Measurements from ENCODE around the gene PARD3. TPM values are rescaled to one million over a fixed set of nuclear protein-coding genes. Genes with fewer than 3 reads are reported as not detected.

PARD3 gene
- total RNA-seq, 1 donor from 2014 or later, result 58.7 TPM

DNA sequence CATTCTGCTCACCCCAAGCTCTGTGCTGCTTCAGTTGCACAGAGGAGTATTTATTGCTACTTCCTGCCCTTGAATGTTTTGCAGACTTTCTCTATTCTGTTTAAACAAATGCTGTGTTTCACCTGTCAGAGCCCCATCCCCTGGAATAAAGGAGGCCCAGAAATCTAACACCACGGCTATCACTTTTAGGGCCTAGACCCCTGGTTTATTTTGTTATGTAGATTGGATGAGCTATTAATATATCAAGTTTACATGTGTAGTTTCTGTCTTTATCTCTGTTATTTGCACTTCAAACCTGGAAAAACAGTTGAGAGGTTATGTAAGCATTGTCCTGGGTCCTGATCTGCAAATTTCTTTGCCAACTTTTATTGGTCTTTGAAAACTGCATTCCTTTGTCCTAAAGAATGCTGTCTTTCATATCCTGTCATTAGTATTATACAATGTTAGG is 630.1 kb downstream of the PARD3 start:
- TF ChIP-seq EZH2 (IDR thresholded peaks at IDR 0.05) (no peak), EZH2phosphoT487 (IDR thresholded peaks at IDR 0.05) (no peak)
- TF ChIP-seq, protein P1, sequence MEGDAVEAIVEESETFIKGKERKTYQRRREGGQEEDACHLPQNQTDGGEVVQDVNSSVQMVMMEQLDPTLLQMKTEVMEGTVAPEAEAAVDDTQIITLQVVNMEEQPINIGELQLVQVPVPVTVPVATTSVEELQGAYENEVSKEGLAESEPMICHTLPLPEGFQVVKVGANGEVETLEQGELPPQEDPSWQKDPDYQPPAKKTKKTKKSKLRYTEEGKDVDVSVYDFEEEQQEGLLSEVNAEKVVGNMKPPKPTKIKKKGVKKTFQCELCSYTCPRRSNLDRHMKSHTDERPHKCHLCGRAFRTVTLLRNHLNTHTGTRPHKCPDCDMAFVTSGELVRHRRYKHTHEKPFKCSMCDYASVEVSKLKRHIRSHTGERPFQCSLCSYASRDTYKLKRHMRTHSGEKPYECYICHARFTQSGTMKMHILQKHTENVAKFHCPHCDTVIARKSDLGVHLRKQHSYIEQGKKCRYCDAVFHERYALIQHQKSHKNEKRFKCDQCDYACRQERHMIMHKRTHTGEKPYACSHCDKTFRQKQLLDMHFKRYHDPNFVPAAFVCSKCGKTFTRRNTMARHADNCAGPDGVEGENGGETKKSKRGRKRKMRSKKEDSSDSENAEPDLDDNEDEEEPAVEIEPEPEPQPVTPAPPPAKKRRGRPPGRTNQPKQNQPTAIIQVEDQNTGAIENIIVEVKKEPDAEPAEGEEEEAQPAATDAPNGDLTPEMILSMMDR (IDR thresholded peaks at IDR 0.05), result no peak
- H3K4me1 Mint-ChIP-seq, result peaks cover 79% of the 10 kb centered on the region
- Histone ChIP-seq H3K9ac (no peak overlapping the region), H3F3A (ENCODE audit: low read depth) (peaks cover 35% of the 10 kb centered on the region), H3K36me3 (no peaks in the 10 kb centered on the region), H3K79me2 (ENCODE audit: low read depth) (no peaks in the 10 kb centered on the region), H3K27ac (no peak overlapping the region), H3K4me2 (no peak overlapping the region), H3K9me3 (ENCODE audit: low read depth) (no peaks in the 10 kb centered on the region), H3K27me3 (no peaks in the 10 kb centered on the region), H3K4me3 (no peak overlapping the region), H2AFZ (replicated peaks) (no peak overlapping the region), H3K4me1 (peaks cover 70% of the 10 kb centered on the region), H4K20me1 (ENCODE audit: low read depth) (no peaks in the 10 kb centered on the region)
- H3K9me3 Mint-ChIP-seq, result no peaks in the 10 kb centered on the region
- no peak overlapping the region for H3K4me3 Mint-ChIP-seq
- H3K27ac Mint-ChIP-seq, result no peak overlapping the region
- peaks cover 6% of the 10 kb centered on the region for H3K27me3 Mint-ChIP-seq (ENCODE audit: insufficient read depth, low read depth)
- H3K36me3 Mint-ChIP-seq, result peaks cover 2% of the 10 kb centered on the region
- no peak for DNase-seq (ENCODE audit: low spot score)

DNA sequence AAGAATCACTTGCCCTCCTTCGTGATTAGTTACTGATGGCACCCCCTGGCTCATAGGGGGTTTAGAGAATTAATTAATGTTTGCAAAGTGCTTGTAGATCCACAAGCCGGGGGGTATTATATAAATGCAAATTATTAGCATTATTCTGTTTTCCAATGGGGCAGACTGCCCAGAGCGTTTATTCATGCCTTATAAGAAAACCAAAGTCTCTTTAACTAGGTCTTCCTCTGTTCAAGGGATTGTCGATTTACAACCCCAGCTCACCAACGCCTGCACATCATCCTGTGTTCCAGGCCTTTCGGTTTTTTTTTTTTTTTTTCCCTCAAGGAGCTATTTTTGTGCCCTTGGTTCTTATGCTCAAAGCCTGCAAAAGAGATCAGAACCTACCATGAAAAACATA is 630.7 kb downstream of the PARD3 start:
- Histone ChIP-seq H3K9me3 (ENCODE audit: low read depth) (no peaks in the 10 kb centered on the region), H3K4me1 (peaks cover 72% of the 10 kb centered on the region), H3K9ac (no peak overlapping the region), H3K79me2 (ENCODE audit: low read depth) (no peaks in the 10 kb centered on the region), H3K27ac (no peak overlapping the region), H4K20me1 (ENCODE audit: low read depth) (no peaks in the 10 kb centered on the region), H3K4me3 (no peak overlapping the region), H3K4me2 (peak overlapping the region; percentile 6), H3K36me3 (no peaks in the 10 kb centered on the region), H2AFZ (replicated peaks) (no peak overlapping the region), H3F3A (ENCODE audit: low read depth) (peaks cover 35% of the 10 kb centered on the region), H3K27me3 (no peaks in the 10 kb centered on the region)
- peaks cover 2% of the 10 kb centered on the region for H3K36me3 Mint-ChIP-seq
- H3K4me1 Mint-ChIP-seq, result peaks cover 78% of the 10 kb centered on the region
- DNase-seq (ENCODE audit: low spot score), result no peak
- no peak overlapping the region for H3K27ac Mint-ChIP-seq
- H3K4me3 Mint-ChIP-seq, result no peak overlapping the region
- peaks cover 6% of the 10 kb centered on the region for H3K27me3 Mint-ChIP-seq (ENCODE audit: insufficient read depth, low read depth)
- no peak for TF ChIP-seq EZH2phosphoT487 (IDR thresholded peaks at IDR 0.05)
- TF ChIP-seq, protein P1 (IDR thresholded peaks at IDR 0.05), result no peak
- no peak for TF ChIP-seq EZH2 (IDR thresholded peaks at IDR 0.05)
- H3K9me3 Mint-ChIP-seq, result no peaks in the 10 kb centered on the region

DNA sequence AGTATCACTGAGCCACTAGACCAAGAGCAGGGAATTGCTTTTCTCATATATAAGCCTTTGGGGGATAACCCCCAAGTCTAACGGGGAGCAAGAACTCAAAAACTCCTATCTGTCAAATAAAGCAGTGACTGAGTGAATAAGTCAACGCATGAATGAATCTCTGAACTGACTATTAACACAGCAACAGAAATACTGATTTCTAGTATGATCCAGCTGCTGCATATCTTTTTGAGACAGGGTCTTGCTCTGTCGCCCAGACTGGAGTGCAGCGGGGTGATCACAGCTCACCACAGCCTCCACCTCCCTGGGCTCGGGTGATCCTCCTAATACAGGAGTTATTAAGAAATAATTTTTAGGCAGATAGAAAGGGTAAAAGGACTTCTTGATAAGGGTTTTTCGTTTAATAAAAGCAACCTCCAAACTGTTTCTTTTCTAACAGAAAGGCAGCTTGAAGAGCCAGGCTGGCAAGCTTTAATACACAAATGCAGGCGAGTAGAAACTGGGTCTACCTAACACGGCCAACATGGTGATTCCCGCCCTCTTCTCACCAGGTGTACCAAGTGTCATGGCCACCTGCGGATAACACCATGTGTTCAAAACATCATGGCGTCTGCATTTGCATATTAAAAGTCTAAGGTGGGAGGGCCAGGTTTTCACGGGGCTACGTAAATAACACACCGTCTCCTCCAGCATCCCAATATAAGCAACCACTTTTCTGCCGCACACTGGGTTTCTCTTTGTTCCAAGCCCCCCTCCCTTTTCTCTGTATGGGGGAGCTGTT is 631.9 kb downstream of the PARD3 start:
- DNase-seq (ENCODE audit: low spot score), result no peak
- Mint-ChIP-seq H3K27ac (peak overlapping the region; percentile 26), H3K4me3 (no peak overlapping the region)

More for the DNA sequence above, 631.9 kb downstream of the PARD3 start:
- H3K79me2 ChIP-seq (ENCODE audit: low read depth), result no peaks in the 10 kb centered on the region
- H3K9me3 ChIP-seq (ENCODE audit: low read depth), result no peaks in the 10 kb centered on the region
- no peak overlapping the region for H3K9ac ChIP-seq
- peaks cover 81% of the 10 kb centered on the region for H3K4me1 ChIP-seq
- Mint-ChIP-seq H3K36me3 (peaks cover 2% of the 10 kb centered on the region), H3K4me1 (peaks cover 90% of the 10 kb centered on the region), H3K9me3 (no peaks in the 10 kb centered on the region), H3K27me3 (ENCODE audit: insufficient read depth, low read depth) (peaks cover 6% of the 10 kb centered on the region)
- H2AFZ ChIP-seq (replicated peaks), result no peak overlapping the region
- H3K27ac ChIP-seq, result no peak overlapping the region
- TF ChIP-seq EZH2 (IDR thresholded peaks at IDR 0.05) (no peak), EZH2phosphoT487 (IDR thresholded peaks at IDR 0.05) (no peak)
- TF ChIP-seq, protein P1 (IDR thresholded peaks at IDR 0.05), result no peak
- no peaks in the 10 kb centered on the region for H3K36me3 ChIP-seq
- peak overlapping the region; percentile 6 for H3K4me2 ChIP-seq
- no peak overlapping the region for H3K4me3 ChIP-seq
- peaks cover 35% of the 10 kb centered on the region for H3F3A ChIP-seq (ENCODE audit: low read depth)
- no peaks in the 10 kb centered on the region for H4K20me1 ChIP-seq (ENCODE audit: low read depth)
- H3K27me3 ChIP-seq, result no peaks in the 10 kb centered on the region

All from neural progenitor cell (in vitro differentiated cells).